Right forelimb (tissue), 1 donor: ENCODE results near the gene CAMSAP1.

Experiments
- DNase-seq: peaks from one replicate; pipeline ENCODE4 v3.0.0-alpha.2; 2018

Gene CAMSAP1

GRCh38 chr9:135788576-135789300 is 118.6 kb downstream of the CAMSAP1 start:
- no peak for DNase-seq

GRCh38 chr9:135787776-135788575 is 119.4 kb downstream of the CAMSAP1 start:
- DNase-seq, result no peak

DNA sequence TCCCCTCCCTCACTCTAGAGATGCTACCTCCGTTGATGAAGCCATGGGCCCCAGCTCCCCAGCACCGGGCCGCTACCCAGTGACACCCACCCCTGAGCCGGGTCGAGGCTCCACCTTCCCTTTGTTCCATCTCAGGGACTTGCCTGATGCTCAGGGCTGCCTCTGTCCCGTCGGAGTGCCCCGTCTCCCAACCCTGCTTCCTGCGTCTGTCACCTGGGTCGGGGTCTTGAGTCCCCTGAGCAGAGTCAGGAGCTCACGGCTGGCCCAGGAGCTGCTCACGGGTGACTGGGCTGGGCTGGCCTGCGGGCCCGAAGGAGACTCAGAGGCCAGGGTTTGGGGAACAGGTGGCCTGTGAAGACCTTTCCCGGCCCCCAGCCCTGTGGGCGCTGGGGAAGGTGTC is 120.0 kb downstream of the CAMSAP1 start:
- DNase-seq, result no peak

DNA sequence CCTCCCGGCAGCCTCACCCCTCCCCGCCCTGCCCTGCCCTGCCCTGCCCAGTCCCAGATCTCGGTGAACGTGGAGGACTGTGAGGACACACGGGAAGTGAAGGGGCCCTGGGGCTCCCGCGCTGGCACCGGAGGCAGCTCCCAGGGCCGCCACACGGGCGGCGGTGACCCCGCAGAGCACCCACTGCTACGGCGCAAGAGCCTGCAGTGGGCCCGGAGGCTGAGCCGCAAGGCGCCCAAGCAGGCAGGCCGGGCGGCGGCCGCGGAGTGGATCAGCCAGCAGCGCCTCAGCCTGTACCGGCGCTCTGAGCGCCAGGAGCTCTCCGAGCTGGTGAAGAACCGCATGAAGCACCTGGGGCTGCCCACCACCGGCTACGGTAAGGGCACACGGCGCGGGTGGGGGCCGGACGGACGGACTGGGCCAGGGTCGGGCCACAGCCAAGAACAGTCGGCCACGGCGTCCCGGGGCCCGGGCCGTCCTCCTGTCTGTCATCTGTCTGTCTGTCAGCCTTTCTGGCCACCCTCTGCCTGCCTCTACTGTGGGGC is 121.1 kb downstream of the CAMSAP1 start:
- no peak for DNase-seq

DNA sequence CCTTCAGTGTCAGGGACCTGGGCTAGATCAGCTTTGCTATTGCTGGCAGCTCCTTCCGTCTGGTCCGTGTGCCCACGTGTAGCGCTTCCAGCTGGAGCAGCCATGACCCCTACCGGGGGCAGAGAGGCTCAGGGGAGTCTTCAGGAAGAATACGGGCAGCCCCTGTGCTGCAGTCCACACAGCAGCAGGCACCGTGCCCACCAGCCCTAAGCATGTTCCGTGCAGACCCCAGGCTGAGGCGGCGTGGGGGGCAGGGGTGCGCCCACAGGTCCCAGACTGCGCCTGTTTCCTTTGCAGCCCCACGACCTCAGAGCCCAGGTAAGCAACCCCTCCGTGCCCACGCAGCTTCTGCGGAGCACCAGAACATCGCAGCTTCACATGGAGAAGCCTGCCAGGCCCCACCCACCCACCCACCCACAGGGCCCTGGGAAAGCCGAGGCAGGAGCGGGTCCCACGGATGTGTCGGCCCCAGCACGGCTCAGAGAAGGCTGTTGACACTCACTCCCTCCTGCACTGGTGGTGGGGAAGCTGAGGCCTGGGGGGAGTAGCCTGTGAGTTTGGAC is 122.3 kb downstream of the CAMSAP1 start:
- DNase-seq, result no peak

DNA sequence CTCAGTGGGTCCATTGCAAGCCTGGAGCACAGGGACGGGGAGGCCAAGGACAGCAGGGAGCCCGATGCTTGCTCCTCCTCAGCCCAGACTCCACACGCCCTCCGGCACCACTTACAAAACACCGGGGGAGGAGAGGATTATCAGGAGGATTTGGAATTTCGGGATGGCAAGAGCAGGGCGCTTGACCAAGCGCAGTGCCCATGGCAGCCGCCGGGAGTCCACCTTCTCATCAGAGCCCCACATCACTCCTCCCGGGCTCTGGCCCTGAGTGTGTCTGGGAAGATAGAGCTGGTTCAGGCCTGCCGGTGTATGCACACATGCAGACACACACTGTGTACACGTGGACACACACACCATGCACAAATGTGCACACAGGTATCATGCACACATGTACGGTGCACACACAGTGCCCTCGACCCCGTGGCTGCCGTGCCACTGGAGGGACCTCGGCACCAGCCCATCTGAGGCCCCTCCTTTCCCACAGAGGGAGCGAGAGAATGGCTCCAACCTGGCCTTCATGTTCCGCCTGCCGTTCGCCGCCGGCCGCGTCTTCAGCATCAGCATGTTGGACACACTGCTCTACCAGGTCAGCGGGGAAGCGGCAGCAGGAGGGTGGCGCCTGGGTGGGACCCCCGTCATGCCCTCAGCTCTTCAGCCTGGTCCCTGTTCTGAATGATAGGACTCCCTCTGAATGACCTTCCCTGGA is 123.7 kb downstream of the CAMSAP1 start:
- DNase-seq, result no peak

GRCh38 chr9:135782946-135783345 is 124.4 kb downstream of the CAMSAP1 start:
- no peak for DNase-seq

- no peak for DNase-seq
Observed at GRCh38 chr9:135780626-135781025, 126.7 kb downstream of the CAMSAP1 start.

DNA sequence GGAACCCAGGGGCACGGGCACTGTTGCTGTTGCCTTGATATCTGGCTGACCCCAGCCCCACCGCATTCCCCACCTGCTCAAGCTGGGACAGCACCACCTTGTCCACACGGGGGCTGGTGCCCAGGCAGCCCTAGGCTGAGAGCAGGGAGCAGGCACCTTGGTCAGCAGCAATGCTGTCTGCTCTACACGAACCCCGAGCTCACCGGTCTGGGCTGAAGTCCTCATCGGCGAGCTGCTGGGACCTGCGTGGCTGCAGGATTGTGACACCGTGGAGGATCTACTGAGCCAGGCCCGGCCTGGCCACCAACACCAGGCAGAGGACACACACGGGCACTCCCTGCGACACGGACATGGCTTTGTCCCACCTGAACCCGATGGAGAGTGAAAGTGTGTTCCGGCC is 127.3 kb downstream of the CAMSAP1 start:
- DNase-seq, result no peak

DNA sequence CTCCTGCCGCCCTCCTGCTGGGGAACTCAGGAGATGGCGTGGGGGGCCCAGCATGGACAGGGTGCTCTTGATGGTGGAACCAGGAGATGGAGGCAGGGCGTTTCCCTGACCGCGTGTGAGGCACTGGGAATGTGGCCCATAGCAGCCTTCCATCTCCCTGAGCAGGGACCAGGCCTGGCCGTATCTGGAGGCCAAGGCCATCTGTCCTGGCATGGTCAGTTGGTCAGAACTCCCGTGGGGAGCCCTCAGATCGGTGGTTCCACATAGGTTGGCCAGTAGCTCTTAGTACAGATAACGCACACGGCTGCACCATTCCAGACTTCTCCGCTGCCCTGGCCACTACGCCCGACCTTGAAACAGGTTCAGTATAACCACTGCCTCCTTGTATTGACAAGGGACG is 127.8 kb downstream of the CAMSAP1 start:
- no peak for DNase-seq

DNA sequence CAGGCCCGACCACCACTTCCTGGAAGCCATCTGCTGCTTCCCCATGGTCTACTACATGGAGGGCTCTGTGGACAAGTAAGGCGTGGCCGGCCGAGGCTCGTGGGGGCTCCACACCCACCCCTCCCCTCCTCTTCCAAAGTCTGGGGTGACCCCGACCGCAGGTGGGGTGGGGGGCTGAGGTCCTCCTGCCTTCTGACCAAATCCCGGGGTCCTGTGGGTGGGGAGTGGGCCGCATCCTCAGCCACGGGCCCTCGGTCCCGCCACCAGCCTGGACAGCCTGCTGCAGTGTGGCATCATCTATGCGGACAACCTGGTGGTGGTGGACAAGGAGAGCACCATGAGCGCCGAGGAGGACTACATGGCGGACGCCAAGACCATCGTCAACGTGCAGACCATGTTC is 128.9 kb downstream of the CAMSAP1 start:
- DNase-seq, result no peak

DNA sequence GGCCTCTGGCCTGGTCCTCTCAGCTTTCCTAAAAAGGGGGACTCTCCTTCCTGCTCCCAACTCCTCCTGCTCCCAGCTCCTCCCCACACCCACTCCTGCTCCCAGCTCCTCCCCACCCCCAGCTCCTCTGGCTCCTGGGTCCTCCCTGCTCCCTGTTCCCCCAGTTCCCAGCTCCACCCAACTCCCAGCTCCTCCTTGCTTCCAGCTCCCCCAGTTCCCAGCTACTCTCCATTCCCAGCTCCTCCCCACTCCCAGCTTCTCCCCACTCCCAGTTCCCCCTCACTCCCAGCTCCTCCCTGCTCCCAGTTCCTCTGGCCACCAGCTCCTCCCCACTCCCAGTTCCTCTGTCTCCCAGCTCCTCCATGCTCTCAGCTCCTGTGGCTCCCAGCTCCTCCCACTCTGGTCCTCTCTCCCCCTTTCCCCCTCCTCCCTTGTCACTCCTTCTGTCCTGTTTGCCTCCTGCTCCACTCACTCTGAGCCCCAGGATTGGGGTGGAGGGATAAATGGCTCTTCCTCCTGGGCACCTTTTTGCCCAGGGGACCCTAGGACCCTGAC is 129.6 kb downstream of the CAMSAP1 start:
- DNase-seq, result no peak

- no peak for DNase-seq
Observed at GRCh38 chr9:135776893-135777622, 130.3 kb downstream of the CAMSAP1 start.

GRCh38 chr9:135775911-135776310 is 131.4 kb downstream of the CAMSAP1 start:
- no peak for DNase-seq

GRCh38 chr9:135774794-135775525 is 132.4 kb downstream of the CAMSAP1 start:
- DNase-seq, result no peak

DNA sequence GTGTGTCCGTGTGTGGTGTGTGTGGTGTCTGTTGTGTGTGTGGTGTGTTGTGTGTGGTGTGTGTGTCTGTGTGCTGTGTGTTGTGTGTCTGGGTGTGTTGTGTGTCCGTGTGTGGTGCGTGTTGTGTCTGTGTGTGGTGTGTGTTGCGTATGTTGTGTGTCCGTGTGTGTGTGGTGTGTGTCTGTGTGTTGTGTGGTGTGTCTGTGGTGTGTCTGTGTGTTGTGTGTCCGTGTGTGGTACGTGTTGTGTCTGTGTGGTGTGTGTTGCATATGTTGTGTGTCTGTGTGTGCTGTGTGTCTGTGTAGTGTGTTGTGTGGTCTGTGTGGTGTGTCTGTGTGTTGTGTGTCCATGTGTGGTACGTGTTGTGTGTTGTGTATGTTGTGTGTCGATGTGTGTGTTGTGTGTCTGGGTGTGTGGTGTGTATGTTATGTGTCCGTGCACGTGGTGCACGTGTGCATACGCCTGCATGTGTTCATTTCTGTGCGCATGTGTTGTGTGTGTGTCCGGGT is 133.1 kb downstream of the CAMSAP1 start:
- DNase-seq, result no peak

- DNase-seq, result no peak
Observed at GRCh38 chr9:135773530-135774238, 133.7 kb downstream of the CAMSAP1 start.

GRCh38 chr9:135772702-135773493 is 134.4 kb downstream of the CAMSAP1 start:
- no peak for DNase-seq

GRCh38 chr9:135772056-135772646 is 135.2 kb downstream of the CAMSAP1 start:
- no peak for DNase-seq
